ENCODE measurements around the gene BRD3OS.

Gene BRD3OS

DNA sequence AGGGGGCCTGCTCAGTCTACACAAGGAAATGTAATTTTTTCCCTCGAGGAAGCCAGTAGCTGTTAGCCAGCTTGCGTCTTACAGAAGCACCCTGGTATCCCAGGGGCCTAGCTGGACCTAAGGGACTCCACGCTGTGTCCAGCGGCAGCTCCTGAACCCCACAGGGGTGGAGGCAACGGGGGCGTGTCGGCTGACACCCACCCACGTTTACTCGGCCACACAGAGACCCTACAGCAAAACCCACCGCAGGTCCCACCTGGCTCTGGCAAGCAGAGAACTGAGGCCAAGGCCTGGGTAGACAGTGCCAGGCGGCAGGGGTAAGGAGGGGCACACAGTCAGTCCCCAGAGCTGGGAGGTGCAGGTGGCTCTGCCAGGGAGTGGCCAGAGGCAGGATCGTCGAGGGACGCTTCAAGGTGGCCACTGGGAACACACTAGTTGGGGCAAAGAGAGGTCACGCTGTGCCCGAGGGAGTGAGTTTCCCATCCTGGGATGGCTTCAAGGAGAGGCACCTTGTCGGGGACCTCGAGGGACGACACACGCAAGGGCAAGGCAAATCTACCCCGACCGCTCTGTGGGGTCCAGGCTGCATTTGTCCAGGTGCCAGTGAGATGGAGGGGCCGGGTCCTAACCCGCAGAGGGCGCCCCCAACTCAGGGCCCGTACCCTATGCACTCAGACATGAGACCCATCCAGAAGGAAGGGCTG, 20.7 kb downstream of the BRD3OS start:
- no peak for DNase-seq (ENCODE audit: extremely low spot score)
- CTCF ChIA-PET: no interaction called here
- POLR2A ChIA-PET: no interaction called here
- TF ChIP-seq ARNT (IDR thresholded peaks at IDR 0.05) (no peak), HDGF (IDR thresholded peaks at IDR 0.05; ENCODE audit: borderline replicate concordance) (no peak), SUZ12 (IDR thresholded peaks at IDR 0.05) (no peak), TARDBP (IDR thresholded peaks at IDR 0.05) (no peak), SP1 (IDR thresholded peaks at IDR 0.05) (no peak), LEF1 (IDR thresholded peaks at IDR 0.05; ENCODE audit: borderline replicate concordance) (no peak), NFRKB (IDR thresholded peaks at IDR 0.05) (no peak), CTBP1 (IDR thresholded peaks at IDR 0.05; ENCODE audit: borderline replicate concordance) (no peak), ZNF384 (IDR thresholded peaks at IDR 0.05) (no peak), FOXM1 (IDR thresholded peaks at IDR 0.05; ENCODE audit: borderline replicate concordance) (no peak), FOXK2 (IDR thresholded peaks at IDR 0.05) (no peak), FOXA1 (IDR thresholded peaks at IDR 0.05) (no peak), BHLHE40 (IDR thresholded peaks at IDR 0.05; ENCODE audit: borderline replicate concordance) (no peak), ELF4 (IDR thresholded peaks at IDR 0.05) (no peak)
- TF ChIP-seq, protein P1, sequence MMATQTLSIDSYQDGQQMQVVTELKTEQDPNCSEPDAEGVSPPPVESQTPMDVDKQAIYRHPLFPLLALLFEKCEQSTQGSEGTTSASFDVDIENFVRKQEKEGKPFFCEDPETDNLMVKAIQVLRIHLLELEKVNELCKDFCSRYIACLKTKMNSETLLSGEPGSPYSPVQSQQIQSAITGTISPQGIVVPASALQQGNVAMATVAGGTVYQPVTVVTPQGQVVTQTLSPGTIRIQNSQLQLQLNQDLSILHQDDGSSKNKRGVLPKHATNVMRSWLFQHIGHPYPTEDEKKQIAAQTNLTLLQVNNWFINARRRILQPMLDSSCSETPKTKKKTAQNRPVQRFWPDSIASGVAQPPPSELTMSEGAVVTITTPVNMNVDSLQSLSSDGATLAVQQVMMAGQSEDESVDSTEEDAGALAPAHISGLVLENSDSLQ (IDR thresholded peaks at IDR 0.05): no peak

DNA sequence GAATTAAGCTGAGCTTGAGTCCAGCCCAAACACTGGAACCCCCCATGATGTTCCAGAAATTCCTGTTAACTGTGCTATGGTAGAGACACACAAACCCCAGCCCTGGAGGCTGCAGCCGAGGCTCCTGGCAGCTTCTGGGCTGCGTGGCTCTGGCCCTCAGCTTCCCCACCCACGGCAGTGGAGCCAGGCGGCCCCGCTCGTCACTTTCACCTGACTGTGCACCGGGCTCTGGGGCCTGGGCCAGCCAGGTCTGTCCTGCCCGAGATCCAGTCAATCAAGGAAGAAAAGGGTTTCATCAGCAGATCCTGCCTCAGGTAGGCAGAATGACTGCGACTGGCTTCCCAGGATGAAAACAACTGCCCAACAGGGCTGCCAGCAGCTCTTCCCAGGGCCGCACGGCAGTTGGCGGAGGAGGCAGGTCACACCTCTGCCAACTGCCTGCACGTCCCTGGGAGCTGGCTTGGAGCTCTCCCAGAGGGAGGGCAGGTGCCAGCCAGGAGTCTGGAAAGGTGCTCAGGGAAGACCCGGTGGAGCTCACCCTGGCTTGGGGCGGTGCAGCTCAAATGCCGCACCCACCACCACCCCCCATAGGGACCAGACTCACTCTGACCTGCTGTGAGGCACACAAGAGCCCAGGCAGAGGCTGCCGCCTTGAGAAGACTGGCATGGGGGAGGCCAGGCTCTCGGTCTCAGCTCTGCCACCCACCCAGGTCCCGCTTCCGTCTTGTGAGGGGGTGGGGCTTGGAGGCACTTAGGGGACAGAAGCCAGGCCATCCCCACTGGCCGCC, 21.8 kb downstream of the BRD3OS start:
- ChIA-PET POLR2A (no interaction called here), CTCF (no interaction called here)
- no peak for DNase-seq (ENCODE audit: extremely low spot score)
- no peak for TF ChIP-seq LEF1 (IDR thresholded peaks at IDR 0.05; ENCODE audit: borderline replicate concordance)
- TF ChIP-seq FOXK2 (IDR thresholded peaks at IDR 0.05): no peak
- TF ChIP-seq FOXA1 (IDR thresholded peaks at IDR 0.05): no peak
- TF ChIP-seq BHLHE40 (IDR thresholded peaks at IDR 0.05; ENCODE audit: borderline replicate concordance): no peak
- TF ChIP-seq CTBP1 (IDR thresholded peaks at IDR 0.05; ENCODE audit: borderline replicate concordance): no peak
- no peak for TF ChIP-seq HDGF (IDR thresholded peaks at IDR 0.05; ENCODE audit: borderline replicate concordance)
- TF ChIP-seq FOXM1 (IDR thresholded peaks at IDR 0.05; ENCODE audit: borderline replicate concordance): no peak
- TF ChIP-seq NFRKB (IDR thresholded peaks at IDR 0.05): no peak
- TF ChIP-seq ELF4 (IDR thresholded peaks at IDR 0.05): no peak
- no peak for TF ChIP-seq SUZ12 (IDR thresholded peaks at IDR 0.05)
- TF ChIP-seq L3MBTL2 (conservative IDR thresholded peaks at IDR 0.05): no peak
- TF ChIP-seq TARDBP (IDR thresholded peaks at IDR 0.05): no peak
- no peak for TF ChIP-seq ARNT (IDR thresholded peaks at IDR 0.05)
- TF ChIP-seq, protein P1 (IDR thresholded peaks at IDR 0.05): no peak
- no peak for TF ChIP-seq ZNF384 (IDR thresholded peaks at IDR 0.05)

DNA sequence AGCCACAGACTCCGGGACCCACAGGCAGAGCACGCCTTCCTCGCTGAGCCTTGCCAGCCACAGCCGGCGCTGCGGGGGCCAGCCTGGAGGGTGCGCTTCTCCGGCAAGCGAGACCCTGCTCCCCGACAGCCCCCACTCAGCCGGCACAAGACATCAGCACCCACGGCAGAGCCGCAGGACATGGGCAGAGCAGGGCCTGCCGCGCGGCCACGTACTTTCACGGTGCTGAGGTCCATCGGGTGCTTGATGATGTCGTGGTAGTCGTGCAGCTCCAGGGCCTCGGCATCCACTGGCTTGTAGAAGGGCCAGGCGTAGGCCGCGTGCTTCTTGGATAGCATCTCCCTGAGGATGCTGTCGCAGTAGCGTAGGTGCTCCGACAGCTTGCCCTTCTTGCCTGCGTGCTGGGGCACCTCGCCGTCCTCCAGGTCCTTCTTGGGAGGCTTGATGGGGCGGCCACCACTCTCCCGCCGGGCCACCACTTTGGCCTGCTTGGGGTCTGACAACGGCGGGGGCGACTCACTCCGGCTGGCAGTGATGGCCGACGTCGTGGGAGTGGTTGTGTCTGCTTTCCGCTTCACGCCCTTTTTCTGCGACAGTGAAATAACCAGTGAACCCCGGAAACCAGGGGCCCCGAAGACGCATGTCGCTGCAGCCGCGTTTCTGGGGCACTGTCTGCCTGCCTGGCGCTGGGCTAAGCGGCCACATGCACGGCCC, 22.7 kb downstream of the BRD3OS start:
- no peak for TF ChIP-seq ARNT (IDR thresholded peaks at IDR 0.05)
- no peak for TF ChIP-seq LEF1 (IDR thresholded peaks at IDR 0.05; ENCODE audit: borderline replicate concordance)
- TF ChIP-seq L3MBTL2 (conservative IDR thresholded peaks at IDR 0.05): no peak
- no peak for TF ChIP-seq FOXM1 (IDR thresholded peaks at IDR 0.05; ENCODE audit: borderline replicate concordance)
- ChIA-PET POLR2A (no interaction called here), CTCF (no interaction called here)
- DNase-seq (ENCODE audit: extremely low spot score): no peak

DNA sequence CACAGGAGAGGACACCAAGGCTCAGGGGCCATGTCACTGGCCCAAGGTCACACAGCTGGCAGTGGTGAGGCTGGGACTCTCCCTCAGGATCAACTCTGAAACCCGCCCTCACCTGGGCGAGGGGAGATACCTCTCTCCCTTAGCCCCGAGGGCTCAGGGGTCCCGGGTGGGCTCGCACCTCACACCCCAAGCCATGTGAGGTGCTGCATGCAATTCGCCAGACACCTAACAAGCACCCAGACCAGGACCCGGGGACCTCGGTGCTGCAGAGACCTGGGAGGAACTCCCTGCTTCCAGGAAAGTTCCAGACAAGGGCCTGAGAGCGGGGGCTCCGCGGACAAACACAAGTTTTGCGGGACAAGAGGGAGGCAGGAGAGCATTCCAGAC, 23.3 kb downstream of the BRD3OS start:
- TF ChIP-seq L3MBTL2 (conservative IDR thresholded peaks at IDR 0.05) (no peak), ARNT (IDR thresholded peaks at IDR 0.05) (no peak), FOXK2 (IDR thresholded peaks at IDR 0.05) (no peak)
- POLR2A ChIA-PET: no interaction called here
- DNase-seq (ENCODE audit: extremely low spot score): no peak
- CTCF ChIA-PET: no interaction called here

DNA sequence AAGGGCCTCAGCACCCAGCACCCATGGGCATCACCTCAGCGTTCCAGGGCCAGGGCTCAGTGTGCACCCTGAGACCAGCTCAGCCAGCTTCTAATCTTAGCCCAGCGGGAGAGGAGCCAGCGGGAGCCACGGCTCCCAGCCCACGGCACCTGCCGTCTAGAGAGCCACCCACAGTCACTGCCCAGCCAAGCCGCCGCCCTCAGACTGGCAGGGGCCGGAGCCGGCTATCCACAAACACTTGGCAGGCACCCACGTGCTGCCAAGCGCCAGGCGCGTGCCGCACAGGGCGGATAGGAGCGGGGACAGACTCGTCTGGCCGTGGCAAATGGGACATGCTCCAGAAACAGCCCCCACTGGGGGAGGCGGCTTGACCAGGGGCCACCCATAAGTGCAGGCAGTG, 24.0 kb downstream of the BRD3OS start:
- ChIA-PET POLR2A (no interaction called here), CTCF (no interaction called here)
- no peak for DNase-seq (ENCODE audit: extremely low spot score)
- TF ChIP-seq ARNT (IDR thresholded peaks at IDR 0.05) (no peak), BHLHE40 (IDR thresholded peaks at IDR 0.05; ENCODE audit: borderline replicate concordance) (no peak), HDGF (IDR thresholded peaks at IDR 0.05; ENCODE audit: borderline replicate concordance) (no peak)

DNA sequence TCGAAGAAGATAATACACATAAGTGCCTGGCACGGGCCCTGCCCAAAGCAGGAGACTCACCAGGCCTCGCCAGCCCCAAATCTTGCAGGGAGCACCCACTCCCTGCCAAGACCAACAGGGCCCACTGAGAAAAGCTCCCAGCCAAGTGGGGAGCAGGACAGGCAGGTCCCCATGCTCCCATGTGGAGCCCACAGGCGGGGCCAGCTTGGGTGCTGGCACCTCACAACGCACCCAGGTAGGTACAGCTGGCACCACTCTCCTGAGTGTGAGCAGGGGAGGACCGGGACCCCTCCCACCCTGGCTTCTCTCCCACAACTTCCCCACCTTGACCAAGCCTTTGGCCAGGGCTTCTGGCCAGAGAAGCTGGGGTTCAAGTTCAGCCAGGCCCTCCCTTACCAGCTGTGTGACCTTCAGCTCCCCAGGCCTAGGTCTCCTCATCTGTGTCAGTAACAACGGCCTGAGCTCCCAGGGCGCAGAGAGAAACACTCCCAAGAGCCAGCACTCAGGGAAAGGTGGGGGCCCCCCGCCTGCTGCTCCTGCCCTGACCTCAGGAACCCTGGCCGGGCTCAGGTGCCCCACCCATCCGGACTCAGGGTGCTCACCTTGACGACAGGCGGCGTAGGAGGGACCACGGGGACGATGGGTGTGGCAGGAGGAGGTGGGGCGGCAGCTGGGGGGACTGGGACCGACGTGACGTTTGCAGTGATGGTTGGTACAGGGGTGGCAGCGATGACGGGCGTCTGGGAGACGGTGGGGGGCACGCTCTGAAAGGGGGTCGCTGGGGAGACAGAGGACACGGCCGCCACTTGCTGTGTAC, 24.7 kb downstream of the BRD3OS start:
- DNase-seq (ENCODE audit: extremely low spot score): no peak
- ChIA-PET CTCF (no interaction called here), POLR2A (no interaction called here)
- TF ChIP-seq SUZ12 (IDR thresholded peaks at IDR 0.05) (no peak), SP1 (IDR thresholded peaks at IDR 0.05) (no peak), ZNF384 (IDR thresholded peaks at IDR 0.05) (no peak), FOXK2 (IDR thresholded peaks at IDR 0.05) (no peak), HDGF (IDR thresholded peaks at IDR 0.05; ENCODE audit: borderline replicate concordance) (no peak), FOXA1 (IDR thresholded peaks at IDR 0.05) (no peak), ELF4 (IDR thresholded peaks at IDR 0.05) (no peak), BHLHE40 (IDR thresholded peaks at IDR 0.05; ENCODE audit: borderline replicate concordance) (no peak), LEF1 (IDR thresholded peaks at IDR 0.05; ENCODE audit: borderline replicate concordance) (no peak), NFRKB (IDR thresholded peaks at IDR 0.05) (no peak), FOXM1 (IDR thresholded peaks at IDR 0.05; ENCODE audit: borderline replicate concordance) (no peak), CTBP1 (IDR thresholded peaks at IDR 0.05; ENCODE audit: borderline replicate concordance) (no peak), ARNT (IDR thresholded peaks at IDR 0.05) (no peak), L3MBTL2 (conservative IDR thresholded peaks at IDR 0.05) (no peak), TARDBP (IDR thresholded peaks at IDR 0.05) (no peak)
- TF ChIP-seq, protein P1 (IDR thresholded peaks at IDR 0.05): no peak
